ENCODE results near the gene NTN5. TPM values are rescaled to one million over a fixed set of nuclear protein-coding genes. Genes with fewer than 3 reads are reported as not detected.

The NTN5 gene
- total and polyA plus RNA-seq, 10 of the 15 experiments (the other 5 are each of a cell fraction or from before 2014, with no cell fraction given), result 0.07 to 0.22 TPM; not detected in 8

DNA sequence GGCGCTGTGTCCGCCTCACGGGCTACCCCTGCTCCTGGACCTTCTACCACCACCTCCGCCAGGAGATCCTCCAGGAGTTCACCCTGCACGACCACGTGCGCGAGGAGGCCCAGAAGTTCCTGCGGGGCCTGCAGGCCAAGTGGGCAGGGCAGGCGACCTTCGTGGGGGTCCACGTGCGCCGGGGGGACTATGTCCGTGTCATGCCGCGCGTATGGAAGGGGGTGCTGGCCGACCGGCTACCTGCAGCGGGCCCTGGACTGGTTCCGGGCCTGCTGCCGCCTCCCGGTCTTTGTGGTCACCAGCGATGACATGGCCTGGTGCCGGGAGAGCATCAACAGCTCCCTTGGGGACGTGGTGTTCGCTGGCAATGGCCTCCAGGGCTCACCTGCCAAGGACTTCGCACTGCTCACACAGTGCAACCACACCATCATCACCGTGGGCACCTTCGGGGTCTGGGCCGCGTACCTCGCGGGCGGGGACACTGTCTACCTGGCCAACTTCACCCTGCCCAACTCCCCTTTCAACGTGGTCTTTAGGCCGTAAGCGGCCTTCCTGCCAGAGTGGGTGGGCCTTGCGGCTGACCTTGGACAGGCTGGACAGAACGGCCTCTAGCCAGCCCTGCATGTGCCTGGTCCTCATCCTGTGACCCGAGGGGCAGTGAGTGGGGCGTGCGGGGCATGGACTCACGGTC is 7.8 kb upstream of the NTN5 start:
- Histone ChIP-seq H2AFZ (ENCODE audit: control insufficient read depth, low read depth, low read length) (no peak overlapping the region), H3K4me2 (ENCODE audit: control insufficient read depth, insufficient read depth) (no peak overlapping the region), H3K9me3 (replicated peaks; ENCODE audit: control insufficient read depth, insufficient read depth, low read length) (no peaks in the 10 kb centered on the region), H3K79me2 (ENCODE audit: control insufficient read depth, insufficient read depth, low read length) (no peaks in the 10 kb centered on the region), H3K27me3 (replicated peaks in 1 of 2; ENCODE audit: control insufficient read depth in 2 of 2, insufficient read depth in 2 of 2, low read length in 1 of 2) (peaks cover 0 to 2% of the 10 kb centered on the region in 2 experiments; a peak in 2 of 4 replicates), H3K27ac (ENCODE audit: control insufficient read depth, insufficient read depth) (no peak overlapping the region), H3K4me1 (ENCODE audit: control insufficient read depth, insufficient read depth, low read length) (peaks cover 3% of the 10 kb centered on the region; the same call in 1 of the 2 replicates), H3K9ac (ENCODE audit: control insufficient read depth, insufficient read depth, low read length) (no peak overlapping the region), H3K36me3 (ENCODE audit: control insufficient read depth in 2 of 2, insufficient read depth in 2 of 2, low read length in 1 of 2) (no peaks in the 10 kb centered on the region), H3K4me3 (no peak overlapping the region), H4K20me1 (ENCODE audit: control insufficient read depth, insufficient read depth) (no peaks in the 10 kb centered on the region)
- 73% methylated on average over 43 of the region's 45 CpGs for WGBS (ENCODE audit: insufficient coverage, insufficient replicate concordance, low lambda C conversion rate, missing lambda C conversion rate)
- in situ Hi-C loops (cut with MboI) (no loop called here), intact Hi-C loops (cut with micrococcal nuclease; ENCODE audit: unreplicated experiment) (no loop called here)
- ATAC-seq, result no peak
- DNase-seq (ENCODE audit: low read depth, low spot score), result no peak
- CTCF ChIA-PET, result interaction anchor here (0.7 kb wide), 1 partner anchor 449 kb away, joined by 3 read pairs; no protein-coding TSS in a partner anchor
- SMC1A ChIA-PET (ENCODE audit: uncharacterized antibody, unreplicated experiment), result no interaction called here
- BruUV-seq (replicated peaks), result no TSS peak
- no peak for FAIRE-seq
- TF ChIP-seq BACH1 (IDR thresholded peaks at IDR 0.05; ENCODE audit: borderline replicate concordance) (no peak), NBN (IDR thresholded peaks at IDR 0.05) (no peak), POLR2AphosphoS2 (IDR thresholded peaks at IDR 0.05; ENCODE audit: low read depth, low read length) (no peak), ETV6 (conservative IDR thresholded peaks at IDR 0.05 in 1 of 2, IDR thresholded peaks at IDR 0.05 in 1 of 2; ENCODE audit: borderline replicate concordance in 1 of 2, low read depth in 1 of 2) (no peak), CREB1 (IDR thresholded peaks at IDR 0.05; ENCODE audit: low read depth) (no peak), TBL1XR1 (IDR thresholded peaks at IDR 0.05; ENCODE audit: low read depth, low read length) (no peak), FOXK2 (IDR thresholded peaks at IDR 0.05) (no peak), GATAD2B (conservative IDR thresholded peaks at IDR 0.05; ENCODE audit: low read depth) (peak; percentile 45; the same call in 1 of the 2 replicates), YBX1 (IDR thresholded peaks at IDR 0.05) (no peak), MEF2A (IDR thresholded peaks at IDR 0.05; ENCODE audit: insufficient read depth, low read depth, low read length) (no peak), CBX3 (IDR thresholded peaks at IDR 0.05; ENCODE audit: borderline replicate concordance, low read depth) (no peak), RB1 (IDR thresholded peaks at IDR 0.05; ENCODE audit: borderline replicate concordance) (no peak), ATF7 (IDR thresholded peaks at IDR 0.05; ENCODE audit: low read depth) (no peak)
- TF ChIP-seq, protein P1, sequence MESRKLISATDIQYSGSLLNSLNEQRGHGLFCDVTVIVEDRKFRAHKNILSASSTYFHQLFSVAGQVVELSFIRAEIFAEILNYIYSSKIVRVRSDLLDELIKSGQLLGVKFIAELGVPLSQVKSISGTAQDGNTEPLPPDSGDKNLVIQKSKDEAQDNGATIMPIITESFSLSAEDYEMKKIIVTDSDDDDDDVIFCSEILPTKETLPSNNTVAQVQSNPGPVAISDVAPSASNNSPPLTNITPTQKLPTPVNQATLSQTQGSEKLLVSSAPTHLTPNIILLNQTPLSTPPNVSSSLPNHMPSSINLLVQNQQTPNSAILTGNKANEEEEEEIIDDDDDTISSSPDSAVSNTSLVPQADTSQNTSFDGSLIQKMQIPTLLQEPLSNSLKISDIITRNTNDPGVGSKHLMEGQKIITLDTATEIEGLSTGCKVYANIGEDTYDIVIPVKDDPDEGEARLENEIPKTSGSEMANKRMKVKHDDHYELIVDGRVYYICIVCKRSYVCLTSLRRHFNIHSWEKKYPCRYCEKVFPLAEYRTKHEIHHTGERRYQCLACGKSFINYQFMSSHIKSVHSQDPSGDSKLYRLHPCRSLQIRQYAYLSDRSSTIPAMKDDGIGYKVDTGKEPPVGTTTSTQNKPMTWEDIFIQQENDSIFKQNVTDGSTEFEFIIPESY (IDR thresholded peaks at IDR 0.05), result peak; percentile 87; the same call in 1 of the 2 replicates
- TF ChIP-seq, protein P2, sequence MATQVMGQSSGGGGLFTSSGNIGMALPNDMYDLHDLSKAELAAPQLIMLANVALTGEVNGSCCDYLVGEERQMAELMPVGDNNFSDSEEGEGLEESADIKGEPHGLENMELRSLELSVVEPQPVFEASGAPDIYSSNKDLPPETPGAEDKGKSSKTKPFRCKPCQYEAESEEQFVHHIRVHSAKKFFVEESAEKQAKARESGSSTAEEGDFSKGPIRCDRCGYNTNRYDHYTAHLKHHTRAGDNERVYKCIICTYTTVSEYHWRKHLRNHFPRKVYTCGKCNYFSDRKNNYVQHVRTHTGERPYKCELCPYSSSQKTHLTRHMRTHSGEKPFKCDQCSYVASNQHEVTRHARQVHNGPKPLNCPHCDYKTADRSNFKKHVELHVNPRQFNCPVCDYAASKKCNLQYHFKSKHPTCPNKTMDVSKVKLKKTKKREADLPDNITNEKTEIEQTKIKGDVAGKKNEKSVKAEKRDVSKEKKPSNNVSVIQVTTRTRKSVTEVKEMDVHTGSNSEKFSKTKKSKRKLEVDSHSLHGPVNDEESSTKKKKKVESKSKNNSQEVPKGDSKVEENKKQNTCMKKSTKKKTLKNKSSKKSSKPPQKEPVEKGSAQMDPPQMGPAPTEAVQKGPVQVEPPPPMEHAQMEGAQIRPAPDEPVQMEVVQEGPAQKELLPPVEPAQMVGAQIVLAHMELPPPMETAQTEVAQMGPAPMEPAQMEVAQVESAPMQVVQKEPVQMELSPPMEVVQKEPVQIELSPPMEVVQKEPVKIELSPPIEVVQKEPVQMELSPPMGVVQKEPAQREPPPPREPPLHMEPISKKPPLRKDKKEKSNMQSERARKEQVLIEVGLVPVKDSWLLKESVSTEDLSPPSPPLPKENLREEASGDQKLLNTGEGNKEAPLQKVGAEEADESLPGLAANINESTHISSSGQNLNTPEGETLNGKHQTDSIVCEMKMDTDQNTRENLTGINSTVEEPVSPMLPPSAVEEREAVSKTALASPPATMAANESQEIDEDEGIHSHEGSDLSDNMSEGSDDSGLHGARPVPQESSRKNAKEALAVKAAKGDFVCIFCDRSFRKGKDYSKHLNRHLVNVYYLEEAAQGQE (IDR thresholded peaks at IDR 0.05; ENCODE audit: low read depth, low read length), result no peak
- TF ChIP-seq, protein P3, sequence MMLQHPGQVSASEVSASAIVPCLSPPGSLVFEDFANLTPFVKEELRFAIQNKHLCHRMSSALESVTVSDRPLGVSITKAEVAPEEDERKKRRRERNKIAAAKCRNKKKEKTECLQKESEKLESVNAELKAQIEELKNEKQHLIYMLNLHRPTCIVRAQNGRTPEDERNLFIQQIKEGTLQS (IDR thresholded peaks at IDR 0.05; ENCODE audit: borderline replicate concordance, extremely low read depth, low read depth, low read length), result no peak
- POLR2A ChIA-PET, result no interaction called here
- RAD21 ChIA-PET (ENCODE audit: unreplicated experiment), result no interaction called here

Measured in GM12878 (cell line).